Measurements from ENCODE around the gene TRIM62.

DNA sequence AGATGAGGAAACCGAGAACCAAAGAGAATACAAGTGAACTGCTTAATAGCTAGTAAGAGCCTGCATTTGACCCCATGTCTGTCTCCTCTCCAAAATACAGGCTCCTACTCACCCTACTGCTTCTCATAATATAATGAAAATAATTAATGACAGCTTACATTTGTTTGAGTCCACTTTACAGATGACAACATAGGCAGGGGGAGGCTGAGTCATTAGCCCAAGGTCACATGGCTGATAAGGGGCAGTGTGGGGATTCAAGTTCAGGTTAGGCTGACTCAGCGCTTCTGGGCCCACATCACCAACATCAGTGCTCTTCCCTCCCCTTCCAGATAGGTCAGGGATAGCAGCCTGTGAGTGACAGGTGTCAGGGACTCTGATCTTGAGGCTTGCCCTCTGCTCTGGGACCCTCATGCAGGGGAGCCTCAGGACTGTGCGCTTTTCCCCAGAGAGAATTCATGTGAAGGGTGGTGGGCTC lies 84.7 kb downstream of the TRIM62 start:
- TF ChIP-seq ZNF274 (IDR thresholded peaks at IDR 0.05; ENCODE audit: low read depth, low read length) (no peak), YY1 (IDR thresholded peaks at IDR 0.05; ENCODE audit: insufficient read depth, insufficient read length) (no peak), SUZ12 (IDR thresholded peaks at IDR 0.05; ENCODE audit: extremely low read depth, insufficient read depth, insufficient read length) (no peak)
